Measurements from ENCODE around the gene PCSK4.
"Not testable (repeated sequence)": the region's sequence is repeated elsewhere in the genome, so short reads cannot be mapped to it uniquely, and the experiment has no call there.

The PCSK4 gene

DNA sequence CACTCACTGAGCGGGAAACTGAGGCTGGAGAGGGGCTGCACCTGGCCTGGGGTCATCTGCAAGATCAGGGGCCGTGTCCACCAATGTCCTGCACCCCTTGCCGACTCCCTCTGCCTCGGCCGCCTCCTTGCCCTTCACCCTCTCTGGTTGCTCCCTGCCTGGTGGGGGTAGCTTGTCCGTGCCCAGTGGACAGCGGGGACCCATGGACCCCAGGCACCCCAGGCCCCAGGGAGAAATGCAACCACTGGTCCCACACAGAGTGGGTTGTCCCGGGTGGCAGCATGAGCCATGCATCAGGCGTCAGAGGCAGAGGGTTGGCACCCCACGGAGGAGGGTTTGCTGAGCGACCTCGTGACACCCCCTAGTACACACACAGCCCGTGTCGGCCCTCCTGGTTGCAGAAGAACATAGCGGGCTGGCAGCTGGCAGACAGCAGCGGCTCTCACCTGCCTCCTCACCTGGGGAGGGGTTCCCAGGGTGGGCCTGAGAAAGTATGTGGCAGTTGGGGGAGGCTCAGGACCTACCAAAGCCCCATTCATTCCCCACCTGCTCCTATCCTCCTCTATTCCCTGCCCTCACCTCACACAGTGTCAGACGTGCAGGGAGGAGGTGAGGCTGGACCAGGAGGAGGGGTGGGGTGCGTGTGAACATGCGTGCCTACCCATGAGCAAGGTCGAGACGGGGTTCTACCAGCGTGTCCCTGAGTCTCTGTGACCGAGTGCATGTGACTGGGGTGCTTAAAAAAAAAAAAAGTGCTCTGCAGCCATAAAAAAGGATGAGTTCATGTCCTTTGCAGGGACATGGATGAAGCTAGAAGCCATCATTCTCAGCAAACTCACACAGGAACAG, 14.0 kb upstream of the PCSK4 start:
- no peak for DNase-seq

DNA sequence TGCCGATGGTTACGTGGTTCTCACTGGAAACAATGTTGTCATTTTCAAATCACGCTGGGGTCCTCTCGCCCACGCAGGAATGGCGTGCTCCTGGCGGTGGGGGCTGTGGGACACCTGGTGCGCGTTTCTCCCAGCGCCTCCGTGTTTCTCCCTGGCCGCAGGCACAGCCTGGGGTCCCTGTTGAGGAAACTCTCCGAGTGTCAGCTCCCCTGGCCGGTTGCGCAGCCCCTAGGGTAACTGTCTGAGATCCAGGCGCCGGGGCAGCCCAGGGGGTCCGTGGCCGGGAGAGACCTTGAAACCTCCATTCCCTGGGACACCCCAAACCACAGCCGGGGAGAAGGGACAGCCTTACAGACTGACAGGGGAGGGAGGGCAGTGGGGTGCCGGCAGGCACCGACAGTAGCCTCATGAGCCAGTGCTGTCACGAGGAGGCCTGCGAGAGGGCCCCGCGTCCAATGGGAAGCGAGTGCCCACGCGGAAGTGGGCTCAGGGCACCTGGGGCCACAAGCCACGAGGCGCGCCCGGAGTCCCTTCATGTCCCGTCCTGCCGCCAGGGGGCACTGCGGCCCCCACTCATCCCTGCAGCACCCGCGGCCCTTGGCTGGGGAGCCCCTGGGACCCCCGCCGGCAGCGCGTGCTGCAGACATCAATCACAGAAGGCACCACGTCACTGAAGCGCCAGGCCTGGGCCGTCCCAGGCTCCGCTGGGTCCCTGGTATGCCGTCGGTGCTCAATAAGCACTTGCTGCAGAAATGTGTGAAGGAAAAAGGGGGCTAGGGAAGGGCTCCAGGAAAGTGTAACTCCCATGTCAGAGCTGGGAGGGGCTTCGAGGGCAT, 13.2 kb upstream of the PCSK4 start:
- peak in 1 of 2 donors; percentile 7 for DNase-seq

DNA sequence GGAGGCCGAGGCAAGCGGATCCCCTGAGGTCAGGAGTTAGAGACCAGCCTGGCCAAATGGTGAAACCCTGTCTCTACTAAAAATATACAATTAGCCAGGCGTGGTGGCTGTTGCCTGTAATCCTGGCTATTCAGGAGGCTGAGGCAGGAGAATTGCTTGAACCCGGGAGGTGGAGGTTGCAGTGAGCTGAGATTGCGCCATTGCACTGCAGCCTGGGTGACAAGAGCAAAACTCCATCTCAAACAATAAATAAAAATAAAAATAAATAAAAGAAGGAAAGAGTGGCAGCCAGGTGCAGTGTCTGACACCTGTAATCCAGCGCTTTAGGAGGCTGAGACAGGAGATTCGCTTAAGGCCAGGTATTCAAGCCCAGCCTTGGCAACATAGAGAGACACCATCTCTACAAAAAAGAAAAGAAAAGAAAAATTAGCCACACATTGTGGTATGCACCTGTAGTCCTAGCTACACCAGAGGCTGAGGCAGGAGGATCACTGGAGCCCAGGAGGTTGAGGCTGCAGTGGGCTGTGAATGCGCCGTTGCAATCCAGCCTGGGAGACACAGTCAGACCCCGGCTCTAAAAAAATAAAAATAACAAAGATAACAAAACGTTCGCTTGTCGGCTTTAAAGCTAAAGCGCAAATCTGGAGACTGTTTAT, 12.4 kb upstream of the PCSK4 start:
- no peak for DNase-seq

DNA sequence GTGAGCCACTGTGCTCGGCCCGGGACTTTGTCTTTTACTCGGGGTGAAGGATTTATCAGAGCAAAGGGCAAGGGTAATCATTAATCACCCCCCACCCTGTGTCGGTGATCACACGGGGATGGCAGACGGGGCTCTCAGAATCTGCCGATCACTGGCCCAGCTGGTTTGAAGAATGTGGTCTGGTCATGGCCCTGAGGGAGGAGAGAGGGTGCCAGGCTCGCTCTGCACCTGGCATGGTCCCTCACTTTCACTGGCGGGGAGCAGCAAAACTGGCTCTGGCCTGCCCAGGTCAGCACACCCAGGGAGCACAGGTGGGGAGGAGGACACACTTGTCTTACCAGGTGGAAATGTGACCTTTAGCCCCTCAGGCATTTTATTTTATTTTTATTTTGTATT, 11.0 kb upstream of the PCSK4 start:
- no peak for DNase-seq

DNA sequence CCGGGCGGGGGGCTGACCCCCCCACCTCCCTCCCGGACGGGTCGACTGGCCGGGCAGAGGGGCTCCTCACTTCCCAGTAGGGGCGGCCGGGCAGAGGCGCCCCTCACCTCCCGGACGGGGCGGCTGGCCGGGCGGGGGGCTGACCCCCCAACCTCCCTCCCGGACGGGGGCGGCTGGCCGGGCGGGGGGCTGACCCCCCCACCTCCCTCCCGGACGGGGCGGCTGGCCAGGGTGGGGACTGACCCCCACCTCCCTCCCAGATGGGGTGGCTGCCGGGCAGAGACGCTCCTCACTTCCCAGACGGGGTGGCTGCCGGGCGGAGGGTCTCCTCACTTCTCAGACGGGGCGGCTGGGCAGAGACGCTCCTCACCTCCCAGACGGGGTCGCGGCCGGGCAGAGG, 9.1 kb upstream of the PCSK4 start:
- DNase-seq = not testable (repeated sequence)

DNA sequence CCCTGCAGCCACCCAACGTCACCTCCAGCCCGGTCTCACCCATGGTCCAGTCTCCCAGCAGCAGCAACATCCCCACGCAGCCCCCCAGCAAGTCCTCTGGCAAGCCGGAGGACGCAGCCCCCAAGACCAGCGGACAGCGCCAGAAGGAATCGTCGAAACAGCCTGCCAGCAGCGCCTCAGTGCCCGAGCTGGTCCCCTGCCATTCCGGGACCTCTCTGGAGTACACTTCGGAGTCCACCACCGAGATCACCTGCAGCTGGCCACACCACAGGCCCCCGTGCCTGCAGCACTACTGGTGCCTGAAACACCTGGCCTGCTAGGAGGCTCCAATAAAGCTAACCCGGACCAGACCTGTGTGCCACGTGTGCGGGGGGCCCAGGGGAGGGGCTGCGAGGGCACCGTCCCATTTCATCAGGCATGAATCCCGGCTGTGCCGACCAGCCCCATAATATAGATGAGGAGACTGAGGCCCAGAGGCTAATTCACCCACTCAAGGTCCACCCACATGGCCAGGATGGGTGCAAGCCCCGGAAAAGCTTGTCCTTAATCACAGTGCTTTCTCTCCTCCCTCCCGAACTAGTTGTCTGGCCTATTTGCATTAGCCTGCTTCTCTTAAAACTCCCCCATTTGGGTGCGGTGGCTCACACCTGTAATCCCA, 7.6 kb upstream of the PCSK4 start:
- no peak for DNase-seq

DNA sequence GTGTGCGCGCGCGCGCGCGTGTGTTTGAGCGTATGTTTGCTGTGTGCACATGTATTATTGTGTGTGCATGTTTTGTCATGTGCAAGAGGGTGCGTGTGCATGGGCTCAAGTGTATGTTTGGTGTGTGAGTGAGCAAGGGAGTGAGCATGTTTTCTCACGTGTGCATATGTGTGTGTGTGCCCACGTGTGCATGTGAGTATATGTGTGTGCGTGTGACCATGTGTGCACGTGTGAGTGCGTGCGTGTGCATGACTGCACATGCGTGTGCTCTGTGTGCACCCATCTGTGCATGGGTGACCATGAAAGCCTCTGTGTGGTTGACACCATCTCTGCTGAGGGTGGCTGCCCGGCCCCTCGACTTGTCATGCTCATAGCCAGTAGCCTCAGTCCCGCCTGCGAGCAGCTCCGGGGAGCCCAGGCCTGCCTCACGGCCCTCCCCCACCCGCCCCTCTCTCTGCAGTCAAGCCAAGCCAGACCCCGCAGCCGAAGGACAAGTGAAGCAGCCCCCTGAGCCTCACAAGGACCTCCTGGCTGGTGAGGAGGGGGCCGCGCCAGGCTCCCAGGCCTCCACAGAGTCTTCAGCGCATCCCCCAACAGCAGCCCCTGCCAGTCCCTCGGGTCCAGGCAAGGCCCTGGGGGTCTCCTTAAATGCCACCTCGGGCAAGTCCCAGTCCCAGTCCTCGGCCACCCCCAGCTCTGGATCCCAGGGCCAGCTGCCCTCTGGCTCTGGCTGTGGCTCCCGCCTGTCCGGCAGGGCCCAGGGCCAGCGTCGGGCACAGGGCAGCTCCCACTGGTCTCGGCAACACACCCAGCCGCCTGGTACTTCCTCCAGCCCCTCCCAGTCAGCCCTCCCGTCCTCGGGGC, 6.8 kb upstream of the PCSK4 start:
- DNase-seq = no peak

DNA sequence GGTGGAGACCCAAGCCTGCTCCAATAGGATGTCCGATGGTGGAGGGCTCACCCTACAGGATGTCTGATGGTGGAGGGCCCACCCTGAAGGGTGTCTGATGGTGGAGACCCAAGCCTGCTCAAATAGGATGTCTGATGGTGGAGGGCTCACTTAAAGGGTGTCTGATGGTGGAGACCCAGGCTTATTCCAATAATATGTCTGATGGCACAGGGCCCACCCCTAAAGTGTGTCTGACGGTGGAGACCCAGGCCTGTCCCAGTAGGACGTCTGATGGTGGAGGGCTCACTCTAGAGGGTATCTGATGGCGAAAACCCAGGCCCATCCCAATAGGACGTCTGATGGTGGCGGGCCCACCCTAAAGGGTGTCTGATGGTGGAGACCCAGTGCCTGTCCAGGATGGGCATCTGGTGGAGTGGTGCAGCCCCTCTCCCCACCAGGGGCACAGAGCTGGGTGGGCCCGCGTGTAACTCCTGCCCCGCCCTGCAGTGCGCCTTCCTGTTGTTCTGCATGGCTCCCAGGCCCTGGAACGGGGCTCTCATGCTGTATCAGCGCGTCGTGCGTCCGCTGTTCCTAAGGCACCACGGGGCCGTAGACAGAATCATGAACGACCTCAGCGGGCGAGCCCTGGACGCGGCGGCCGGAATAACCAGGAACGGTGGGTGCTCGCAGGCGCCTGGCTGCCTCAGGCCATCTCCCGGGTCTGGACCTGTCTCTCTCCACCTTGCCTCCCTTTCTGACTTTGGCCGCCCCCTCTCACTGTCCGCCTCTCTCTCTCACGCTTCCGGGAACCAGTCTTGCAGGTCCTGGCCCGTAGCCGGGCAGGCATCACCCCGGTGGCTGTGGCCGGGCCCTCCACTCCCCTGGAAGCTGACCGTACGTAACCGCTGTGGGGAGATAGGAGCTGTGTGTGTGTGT, 5.9 kb upstream of the PCSK4 start:
- DNase-seq = no peak

DNA sequence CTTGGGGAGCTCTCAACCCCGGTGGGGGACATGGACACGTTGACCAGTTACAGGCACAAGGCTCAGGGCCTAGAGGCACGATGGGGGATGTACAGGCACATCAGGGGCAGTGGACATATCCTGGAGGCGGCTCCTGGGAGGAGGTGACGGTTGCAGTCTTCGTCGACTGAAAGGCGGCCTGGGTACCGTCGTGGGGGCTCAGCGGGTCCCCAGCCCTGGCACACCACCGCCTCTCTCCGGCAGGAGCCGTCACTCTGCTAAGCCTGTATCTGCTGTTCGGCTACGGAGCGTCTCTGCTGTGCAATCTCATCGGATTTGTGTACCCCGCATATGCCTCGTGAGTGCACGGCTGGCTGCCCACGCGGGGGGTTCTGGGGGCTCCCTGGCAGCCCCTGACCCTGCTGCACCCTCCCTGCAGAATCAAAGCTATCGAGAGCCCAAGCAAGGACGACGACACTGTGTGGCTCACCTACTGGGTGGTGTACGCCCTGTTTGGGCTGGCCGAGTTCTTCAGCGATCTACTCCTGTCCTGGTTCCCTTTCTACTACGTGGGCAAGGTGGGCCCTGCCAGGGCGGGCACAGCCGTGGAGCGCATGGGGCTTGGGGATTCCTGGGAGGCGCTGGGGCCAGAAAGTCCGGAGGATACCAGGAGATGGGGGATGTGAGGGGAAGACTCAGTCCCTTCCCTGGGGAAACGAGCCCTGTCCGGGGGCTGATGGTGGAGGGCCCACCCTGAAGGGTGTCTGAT, 5.1 kb upstream of the PCSK4 start:
- DNase-seq = no peak

DNA sequence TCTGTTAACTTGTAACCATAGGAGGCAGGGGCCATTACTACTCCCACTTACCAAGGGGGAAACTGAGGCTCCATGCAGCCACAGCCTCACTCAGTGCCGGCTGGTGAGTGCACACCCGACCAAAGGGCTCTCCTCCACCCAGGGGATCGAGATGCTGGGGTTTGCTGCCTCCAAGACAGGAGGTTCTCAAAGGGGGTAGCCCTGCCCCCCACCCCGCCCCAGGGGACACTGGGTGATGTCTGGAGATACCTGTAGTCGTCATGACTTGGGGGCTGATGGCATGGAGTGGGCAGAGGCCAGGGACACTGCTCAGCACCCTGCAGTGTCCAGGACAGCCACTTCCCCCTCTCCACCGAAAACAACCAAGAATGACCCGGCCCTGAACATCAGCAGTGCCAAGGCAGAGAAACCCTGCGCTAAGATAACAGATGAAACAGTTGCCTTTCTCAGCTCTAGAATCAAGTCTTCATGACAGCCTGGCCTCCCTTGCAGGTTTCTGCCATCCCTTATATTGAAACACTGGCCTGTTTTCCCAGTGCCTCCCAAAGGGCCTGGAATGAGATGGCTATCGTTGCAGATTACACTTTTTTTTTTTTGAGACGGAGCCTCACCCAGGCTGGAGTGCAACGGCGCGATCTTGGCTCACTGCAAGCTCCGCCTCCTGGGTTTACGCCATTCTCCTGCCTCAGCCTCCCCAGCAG, 4.1 kb upstream of the PCSK4 start:
- DNase-seq = no peak

DNA sequence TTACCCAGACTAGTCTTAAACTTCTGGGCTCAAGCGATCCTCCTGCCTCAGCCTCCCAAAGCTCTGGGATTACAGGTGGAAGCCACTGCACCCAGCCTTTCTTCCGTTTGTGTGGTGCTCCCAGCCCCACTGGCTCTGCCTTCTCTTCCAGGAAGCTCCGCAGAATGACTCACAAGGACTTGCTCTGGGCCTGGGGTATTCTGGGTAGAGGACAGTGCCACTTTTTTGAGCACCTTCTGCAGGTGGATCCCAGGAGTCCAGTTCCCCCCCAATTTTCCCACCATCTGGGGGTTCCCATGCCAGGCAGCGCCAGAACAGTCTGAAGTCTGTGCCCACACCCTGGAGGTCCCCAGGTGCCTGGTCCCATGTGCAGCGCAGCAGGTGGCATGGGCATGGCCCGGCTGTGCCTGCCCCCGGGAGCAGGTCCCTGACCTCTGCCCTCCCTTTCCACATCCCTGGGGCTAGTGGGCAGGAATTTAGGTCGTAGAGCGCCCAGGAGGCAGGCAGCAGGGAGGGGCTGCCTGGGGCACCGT, 2.4 kb upstream of the PCSK4 start:
- no peak for DNase-seq

DNA sequence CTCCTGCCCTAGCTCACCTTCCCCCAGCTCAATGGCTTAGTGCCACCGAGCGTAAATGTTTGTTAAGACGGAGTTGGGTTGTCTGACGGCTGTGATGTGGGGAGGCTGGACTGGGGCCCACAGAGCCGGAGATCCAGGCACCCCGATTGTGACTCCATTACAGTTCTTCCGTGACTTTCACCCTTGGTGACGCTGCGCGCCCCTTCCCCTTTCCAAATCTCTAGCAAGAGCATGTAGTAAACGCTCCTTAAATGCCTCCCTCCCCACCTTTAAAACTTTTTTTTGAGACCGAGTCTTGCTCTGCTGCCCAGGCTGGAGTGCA, 1.7 kb upstream of the PCSK4 start:
- no peak for DNase-seq

DNA sequence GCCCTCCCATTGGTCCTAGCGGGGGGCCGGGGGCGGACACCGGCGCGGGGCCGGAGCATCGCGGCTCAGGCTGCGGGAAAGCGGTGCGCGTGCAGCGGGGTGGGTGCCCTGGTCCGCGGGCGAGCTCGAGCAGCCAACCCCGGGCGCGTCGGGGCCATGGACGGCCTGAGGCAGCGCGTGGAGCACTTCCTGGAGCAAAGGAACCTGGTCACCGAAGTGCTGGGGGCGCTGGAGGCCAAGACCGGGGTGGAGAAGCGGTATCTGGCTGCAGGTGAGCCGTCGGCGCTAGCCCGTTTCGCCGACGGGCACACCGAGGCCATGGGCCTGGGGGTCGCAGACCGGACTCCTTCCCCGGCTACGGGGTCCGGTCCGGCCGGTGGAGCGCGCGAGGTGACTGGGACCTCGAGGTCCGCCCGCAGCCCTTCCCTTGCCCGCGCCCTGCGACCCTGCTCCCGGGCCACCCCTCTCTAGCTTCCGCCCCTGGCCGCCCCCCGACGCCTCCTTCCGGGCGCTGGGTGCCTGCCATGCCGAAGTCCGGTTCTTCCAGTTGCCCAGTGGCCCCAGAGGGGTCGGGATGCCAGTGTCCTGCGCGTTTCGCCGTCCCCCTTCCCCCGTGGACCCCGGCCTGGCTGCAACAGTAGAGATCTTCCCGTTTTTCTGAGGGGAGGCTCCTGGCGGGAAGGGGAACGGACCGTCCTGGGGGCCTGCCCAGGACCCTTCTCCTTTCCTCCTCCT, 1.1 kb upstream of the PCSK4 start, which contains the start of gene REEP6:
Gene REEP6, plus strand, starts transcription at position 68 of the 735 bp plus-strand sequence. Its CDS starts 89 bp downstream, at position 157.
- DNase-seq = no peak

DNA sequence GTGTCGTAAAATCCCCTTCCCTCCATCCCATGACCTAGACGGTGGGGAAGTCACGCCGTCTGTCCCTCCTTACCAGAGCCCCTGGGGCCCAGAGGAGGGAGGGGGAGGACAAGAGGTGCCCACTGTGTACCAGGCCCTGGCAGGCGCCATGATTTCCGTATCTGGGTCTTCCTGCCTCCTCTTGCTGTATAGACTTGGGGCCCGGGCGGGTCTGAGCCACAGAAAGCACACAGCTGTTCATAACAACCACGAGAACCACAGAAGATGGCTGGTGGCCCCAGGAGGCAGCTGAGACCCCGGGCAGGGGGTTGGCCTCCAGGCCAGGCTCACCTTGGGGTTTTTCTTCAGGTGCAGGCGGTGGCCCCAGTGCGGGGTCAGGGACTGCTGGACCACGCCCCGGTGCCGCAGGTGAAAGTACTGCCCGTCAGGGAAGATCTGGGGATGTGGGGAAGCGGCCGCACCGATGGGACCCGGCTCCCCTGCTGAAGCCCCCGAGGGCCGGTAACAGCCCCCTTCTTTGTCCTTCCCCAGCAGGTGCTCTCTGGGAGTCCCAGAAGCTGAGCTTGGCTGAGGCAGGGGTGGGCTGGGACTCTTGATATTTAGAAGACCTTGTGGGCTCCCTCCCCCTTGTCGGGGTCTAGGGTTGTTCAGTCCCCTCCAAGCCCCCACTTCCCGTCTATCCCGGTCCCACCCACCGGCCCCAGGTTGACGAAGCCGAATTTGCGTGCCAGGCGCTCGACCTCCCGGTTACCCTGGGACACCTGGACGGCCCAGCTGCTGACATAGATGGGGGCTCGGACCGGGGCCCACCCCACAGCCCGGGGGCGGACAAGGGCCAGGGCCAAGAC, 463 bp downstream of the PCSK4 start:
- DNase-seq = no peak

DNA sequence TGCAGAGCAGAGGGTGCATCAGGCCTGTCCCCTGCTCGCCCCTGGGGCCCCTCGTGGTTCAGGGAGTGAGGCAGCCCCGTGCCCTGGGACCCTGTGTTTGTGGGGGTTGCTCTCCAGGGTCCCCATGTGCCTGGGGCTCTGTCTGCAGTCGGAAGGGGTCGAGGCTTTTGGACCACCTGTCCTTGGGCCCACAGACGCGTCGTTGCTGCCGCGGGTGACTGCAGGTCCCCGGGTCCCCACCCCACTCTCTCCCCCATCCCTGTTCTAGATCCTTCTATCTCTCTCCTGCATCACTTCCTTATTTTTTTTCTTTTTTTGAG, 1.9 kb downstream of the PCSK4 start:
- DNase-seq = no peak

DNA sequence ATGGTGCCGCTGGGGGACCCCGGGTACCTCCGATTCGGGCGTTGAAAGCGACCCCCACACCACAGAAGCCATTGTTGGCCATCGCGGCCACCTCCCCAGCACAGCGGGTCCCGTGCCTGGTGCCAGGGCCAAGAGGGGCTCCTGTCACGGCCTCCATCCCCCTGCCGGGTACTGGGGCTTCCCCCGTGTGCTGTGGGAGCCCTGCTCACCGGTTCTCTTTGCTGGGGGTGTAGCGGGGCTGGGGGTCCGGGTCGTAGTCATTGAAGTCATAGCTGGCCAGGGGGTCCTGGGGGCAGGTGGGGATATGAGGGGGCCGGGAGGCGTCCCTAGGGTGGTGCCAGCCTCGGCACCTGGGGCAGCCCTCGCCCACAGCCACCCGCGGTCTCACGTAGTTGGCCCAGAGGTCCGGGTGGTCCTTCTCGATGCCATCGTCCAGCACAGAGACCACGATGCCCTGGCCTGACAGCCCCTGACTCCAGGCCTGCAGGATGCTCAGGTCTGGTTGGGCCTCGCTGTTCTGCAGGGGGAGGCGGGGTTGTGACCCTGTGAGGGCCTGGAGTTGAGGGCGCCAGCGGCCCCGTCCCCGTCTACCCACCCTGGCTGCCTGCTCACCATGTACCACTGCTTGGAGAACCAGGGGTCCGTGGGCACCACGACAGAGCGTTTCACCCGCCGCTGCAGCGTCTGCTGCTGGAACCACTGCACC, 2.4 kb downstream of the PCSK4 start:
- DNase-seq = no peak

All from bone marrow (tissue), 2 donors.